Stimulated activated CD4-positive, alpha-beta T cell treated with anti-CD3 and anti-CD28 coated beads, Interleukin-1b, Interleukin-23, amount 100 ng/mL, for 1 hour (primary cell): ENCODE results near the gene ATXN8OS.
"Not testable (repeated sequence)": the region's sequence is repeated elsewhere in the genome, so short reads cannot be mapped to it uniquely, and the experiment has no call there.

ENCODE experiments used
- DNase-seq, 2 donors: peaks; one replicate each; pipeline ENCODE4 v3.0.0-alpha.2; 2020; ENCODE audit warnings: low read depth in 2 of 2

The ATXN8OS gene

DNA sequence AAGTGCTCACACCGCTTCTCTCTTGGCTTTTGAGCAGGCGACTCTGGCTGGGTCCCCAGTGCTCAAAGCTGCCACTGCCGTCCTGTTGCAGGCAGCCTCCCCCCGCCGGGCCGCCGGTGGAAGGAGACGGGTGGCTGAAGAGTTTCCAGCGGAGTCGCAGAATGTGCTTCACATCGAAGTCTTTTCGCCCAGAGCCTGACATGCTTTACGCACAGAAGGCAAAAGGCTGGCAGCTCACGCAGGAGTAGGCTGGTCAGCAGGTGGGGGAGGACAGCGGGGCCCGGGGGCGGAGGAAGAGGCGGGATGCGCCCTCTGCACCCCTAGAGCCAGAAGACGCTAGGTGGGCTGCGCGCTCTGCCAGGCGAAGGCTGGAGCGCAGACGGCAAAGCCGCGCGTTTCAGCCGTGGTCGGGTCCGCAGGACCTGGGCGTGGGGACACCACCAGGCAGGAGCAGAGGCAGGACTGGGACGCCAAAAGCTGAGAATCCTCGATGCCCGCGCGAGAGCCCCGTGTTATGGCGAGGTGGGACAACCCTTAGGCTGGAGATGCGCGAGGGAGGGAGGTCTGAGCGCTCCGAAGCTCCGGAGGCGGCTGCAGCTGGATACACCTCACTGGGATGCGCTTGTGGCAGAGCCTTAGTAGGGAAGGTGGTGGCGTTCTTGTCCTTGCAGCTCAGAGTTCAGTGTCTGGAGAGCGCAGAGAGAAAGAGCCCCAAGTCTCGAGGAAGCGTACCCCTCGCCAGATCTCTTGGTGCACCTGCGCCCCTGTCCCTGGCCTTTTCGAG lies at the start of gene ATXN8OS:
Gene ATXN8OS (plus strand): TSS at position 329 of the 784 bp plus-strand sequence.
- no peak for DNase-seq

DNA sequence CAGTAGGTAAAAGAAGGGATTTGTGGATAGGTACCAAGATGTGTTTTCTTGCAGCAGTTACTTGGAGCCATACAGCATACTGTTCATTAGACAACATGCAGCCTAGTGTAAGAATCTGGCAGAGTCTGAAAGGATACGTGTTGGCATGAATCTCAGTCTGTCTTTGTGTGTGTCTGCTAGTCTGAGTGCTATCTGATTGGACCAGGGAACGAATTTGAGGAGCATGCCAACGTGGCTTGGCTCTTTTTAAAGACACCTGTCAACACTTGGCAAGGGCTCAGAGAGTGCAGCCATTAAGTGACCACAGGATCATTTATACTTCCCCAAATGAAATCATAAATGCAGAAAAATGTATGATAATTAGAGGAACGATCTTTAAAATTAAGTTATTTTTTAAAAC lies 27.6 kb upstream of the ATXN8OS start:
- no peak for DNase-seq

DNA sequence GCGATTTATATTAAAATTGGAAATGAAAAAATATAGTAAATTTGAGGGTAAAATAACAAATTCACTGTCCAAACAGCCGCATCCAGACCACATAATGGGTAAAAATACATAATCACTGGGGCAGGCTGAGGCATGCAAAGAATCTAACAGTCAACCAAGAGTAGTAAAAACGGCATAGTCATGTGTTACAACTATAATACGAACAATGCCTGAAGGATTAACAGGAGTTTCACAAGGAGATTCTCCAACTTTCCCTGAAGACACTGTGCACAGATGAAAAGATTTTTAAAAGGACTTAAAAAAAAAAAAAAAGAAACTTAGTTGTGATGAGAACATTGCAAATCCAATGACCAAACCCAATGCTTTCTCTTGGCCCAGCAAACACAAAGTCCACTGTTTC lies 20.4 kb upstream of the ATXN8OS start:
- DNase-seq, result no peak

DNA sequence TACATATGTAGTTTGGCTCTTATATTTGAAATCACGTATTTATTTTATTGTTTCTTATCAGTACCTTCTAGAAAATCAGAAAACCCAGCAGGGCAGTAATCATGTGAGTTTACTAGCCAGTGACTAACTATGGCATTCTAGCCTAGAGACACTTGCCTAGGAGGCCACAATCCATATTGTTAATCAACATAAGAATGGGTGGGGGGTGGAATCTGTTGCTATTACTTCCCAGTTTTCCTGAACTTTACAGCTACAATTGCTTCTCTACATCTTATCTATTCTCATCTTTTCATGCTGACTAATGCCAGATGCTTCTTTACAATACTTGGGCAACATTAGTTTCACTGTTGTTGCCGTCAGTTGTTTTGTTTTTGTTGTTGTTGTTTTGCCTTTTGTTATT lies 18.7 kb upstream of the ATXN8OS start:
- no peak for DNase-seq

DNA sequence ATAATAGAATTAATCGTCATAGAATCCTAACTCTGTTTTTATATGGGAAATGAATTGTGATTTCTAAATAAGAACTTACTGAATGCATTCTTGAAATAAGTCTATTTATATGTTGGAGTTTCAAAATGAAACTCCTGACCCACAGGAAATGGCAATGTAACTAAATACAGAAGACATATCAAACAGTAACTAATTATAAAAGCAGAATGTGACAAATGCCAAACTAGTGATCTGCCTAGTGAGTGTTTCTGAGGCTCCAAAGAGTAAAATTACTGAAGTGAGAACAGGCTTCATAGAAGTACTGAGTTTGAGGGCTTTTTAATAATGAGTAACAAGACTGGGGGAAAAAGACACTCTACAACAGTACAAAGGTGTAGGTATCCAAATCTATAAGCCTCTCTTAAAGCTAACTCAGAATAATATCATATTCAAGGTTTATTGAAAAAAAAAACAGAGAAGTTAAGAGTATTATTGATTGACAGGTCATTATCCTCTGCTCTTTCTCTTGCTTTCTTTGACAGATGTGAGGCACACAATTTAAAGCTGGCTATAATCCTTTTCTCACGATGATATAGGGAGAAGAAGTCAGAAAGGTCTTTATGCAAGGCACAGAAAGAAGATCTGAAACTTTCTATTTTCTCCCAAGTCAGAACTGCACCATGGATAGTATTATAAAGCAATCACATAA lies 17.4 kb upstream of the ATXN8OS start:
- no peak for DNase-seq

DNA sequence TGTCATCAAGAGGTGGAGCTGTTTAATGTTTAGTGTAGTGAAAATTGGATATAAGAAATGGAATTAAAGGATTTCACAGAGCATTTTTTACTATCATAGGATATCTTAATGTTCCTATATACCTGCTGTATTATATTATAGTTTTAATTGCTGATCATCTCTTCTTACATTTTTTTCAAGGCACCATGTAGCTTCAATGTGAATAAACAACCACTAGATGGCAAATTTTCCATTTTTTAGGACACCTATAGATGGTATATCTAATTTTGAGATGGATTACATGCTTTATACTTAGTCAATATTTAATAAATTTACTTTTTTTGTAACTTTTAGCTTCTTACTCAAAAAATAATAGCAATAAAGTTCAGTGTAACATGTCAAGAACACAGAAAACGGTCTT lies 9.0 kb upstream of the ATXN8OS start:
- DNase-seq, result no peak

DNA sequence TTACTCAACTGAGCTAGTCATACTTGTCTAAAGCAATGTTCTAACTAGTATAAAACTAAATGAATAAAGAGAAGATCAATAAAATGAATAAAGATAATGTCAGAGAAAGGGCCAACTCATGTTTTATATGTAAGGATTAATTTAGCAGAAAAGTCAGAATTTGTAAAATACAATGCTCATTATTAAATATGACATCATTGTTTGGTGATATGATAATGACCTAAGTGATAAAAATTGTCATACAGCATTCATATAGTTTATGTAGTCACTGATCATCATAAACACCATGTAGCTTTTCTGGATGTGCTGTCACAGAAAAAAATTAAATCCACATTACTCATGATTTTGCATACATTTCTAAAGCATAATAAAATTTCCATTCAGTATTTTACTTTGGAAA lies 3.1 kb upstream of the ATXN8OS start:
- DNase-seq, result no peak

DNA sequence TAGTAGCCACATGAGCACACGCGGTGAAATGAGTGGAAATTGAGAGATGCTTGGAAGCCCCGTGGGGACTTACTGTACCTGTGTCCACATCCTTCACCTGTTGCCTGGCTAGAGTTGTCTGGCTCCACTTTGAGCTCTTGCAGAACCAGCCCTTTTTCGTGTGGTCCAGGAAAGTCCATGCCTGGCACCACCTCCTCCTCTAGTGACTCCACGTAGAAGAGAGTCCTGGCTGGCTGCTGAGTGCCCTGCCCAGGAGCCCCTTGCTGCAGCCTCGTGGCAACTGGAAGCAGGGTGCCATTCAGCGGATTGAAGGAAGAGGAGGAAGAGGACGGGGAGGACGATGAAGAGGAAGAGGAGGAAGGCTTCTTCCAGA lies 515 bp upstream of the ATXN8OS start:
- DNase-seq, result no peak

DNA sequence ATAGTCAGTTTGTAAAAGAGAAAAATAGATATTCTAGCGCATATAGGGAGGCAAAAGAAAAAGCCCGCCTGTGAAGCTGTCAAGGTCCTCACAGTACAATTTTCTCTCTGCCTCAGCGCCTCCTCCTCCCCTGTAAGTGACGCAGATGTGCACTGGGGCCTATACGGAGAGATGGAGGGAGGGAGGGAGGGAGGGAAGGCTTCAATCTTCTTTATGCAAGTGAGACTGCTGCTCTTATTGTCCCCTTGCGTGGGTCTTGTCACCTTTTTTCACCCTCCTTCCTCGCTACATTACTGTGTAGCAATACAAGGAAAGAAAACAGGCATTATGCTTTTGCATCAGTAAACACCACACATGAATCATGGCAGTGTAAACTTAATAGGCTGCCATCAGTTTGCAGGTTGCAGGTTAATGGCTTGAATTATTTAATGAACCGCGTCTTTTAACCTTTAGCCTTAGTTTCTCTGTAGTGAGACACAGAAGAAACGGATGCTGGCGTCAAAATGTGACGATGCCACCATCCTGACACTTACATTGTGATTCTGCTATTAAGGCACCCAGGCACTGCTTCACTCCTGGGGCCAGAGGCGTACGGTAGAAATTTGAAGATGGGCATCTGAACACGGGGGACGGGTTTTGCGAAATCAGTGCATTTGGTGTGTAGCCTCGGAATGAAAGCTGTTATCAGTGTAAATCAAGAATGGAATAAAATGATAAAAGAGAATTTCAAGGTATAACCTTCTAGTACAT lies 905 bp downstream of the ATXN8OS start, which contains the start of gene KLHL1:
Gene KLHL1 (minus strand): TSS at position 97 of the 750 bp plus-strand sequence. CDS start 753 bp downstream, outside the sequence.
- DNase-seq, result no peak

DNA sequence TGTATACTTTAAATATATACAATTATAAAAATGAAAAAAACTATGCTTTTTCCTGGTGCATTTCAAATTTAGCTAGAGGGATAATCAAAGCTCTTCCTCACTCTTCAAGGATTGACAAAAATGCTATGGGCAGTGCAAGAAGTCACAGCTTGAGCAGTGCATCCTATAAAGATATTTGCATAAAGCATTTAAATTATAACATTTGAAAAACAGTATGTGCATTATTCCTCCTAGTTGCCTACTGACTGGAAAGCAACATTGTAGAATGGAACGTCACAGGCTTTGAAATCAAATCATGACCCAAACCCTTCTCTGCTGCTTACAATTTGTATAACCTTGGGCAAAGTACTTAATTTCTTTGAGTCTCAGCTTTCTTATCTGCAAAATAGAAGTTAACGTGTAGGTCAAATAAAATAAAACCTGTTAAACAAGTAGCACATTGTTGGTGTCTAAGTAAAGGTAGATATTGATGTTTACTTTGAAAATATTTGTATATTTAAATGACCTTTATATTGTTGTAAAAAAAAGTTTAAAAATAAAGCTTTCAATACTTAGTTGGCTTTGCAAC lies 9.8 kb downstream of the ATXN8OS start:
- DNase-seq, result no peak

DNA sequence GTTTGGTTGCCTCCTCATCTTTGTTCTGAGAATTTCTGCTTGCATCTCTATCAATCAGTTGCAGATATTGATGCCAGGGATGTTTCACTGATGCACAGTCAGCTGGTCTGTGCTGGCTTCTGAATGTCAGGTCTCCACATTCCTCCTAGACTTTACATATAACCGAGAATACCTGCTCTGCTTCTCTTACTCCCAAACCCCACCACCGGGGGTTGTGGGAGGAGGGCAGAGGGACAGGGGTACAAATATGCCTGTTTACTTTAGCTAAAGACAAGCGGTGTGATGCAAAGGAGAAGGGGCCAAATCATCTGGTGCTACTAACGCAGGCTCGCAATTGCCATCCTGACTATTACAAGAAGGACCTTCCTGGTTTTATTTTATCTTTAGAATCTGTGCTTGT lies 18.1 kb downstream of the ATXN8OS start:
- no peak for DNase-seq

DNA sequence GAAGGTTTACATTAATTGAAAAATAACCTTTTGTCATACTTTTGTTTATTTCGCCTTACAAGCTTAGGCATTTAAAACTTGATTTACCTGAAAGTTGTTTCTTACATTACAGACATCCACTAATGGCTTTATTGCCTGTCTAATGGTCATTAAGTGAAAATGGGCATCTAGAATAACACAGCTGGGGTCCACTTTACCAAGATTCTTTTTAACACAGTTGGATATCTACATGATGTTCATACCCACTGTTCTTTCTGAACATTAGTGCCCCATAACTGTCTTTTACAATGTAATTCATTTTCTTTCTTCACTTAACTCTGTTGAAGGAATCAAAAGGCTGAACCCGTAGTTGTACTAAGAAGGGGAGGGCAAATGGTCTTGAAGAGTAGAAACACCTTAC lies 20.5 kb downstream of the ATXN8OS start:
- no peak for DNase-seq

DNA sequence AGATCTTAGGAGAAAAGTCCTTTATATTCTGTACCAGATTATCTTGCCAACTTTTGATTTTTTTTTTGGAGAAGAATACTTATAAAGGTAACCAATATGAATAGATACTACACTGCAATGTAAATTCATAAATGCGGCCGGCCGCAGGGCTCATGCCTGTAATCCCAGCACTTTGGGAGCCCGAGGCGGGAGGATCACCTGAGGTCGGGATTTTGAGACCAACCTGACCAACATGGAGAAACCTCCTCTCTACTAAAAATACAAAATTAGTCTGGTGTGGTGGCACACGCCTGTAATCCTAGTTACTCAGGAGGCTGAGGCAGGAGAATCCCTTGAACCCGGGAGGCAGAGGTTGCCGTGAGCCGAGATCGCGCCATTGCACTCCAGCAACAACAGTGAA lies 35.0 kb downstream of the ATXN8OS start:
- not testable (repeated sequence) for DNase-seq

DNA sequence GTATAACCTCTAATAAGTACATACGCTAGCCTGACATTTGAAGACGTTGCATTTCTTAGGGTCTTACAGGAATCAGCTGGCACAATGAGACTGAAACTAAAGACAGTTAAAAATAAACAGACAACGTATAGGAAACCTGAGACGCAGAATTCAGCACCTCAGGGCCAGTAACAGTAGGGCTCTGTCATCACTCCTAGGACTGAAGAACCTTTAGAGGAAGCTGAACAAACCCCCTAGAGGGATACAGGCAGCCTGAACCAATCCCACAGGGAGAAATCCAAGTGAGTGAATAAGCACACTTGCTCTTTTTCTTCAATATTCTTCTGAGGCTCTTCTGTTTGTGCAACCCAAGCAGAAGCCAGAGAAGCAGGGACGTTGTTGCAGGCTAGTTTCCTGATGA lies 54.5 kb downstream of the ATXN8OS start:
- DNase-seq, result no peak

DNA sequence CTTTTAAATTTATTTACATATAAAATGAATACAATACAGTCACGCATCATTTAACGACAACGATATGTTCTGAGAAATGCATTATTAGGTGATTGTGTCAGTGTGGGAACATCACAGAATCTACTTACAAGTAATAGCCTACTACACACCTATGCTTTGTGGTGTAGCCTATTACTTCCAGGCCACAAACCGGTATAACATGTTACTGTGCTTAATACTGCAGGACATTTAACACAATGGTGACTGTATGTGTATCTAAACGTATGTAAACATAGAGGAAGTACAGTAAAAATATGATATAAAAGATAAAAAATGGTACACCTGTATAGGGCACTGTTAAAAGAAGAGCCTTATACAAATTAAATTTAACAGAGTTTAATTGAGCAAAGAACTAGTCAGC lies 63.1 kb downstream of the ATXN8OS start:
- DNase-seq, result no peak

DNA sequence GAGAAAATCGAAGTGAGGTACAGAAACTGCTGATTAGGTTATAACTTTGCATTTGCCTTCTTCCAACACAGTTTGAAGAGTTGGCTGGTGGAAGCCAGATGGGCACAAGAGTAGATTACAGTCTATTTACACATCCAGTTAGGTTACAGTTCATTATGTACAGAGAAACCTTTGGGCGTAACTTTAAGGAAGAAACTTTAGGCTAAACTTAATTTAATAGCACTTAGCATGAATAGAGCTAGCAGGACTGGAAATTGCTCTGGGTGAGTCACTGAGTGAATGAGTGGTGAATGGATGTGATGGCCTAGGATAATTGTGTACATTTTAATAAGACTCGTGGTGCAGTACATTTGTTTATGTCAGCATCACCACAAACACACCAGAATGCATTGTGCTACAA lies 63.5 kb downstream of the ATXN8OS start:
- no peak for DNase-seq

DNA sequence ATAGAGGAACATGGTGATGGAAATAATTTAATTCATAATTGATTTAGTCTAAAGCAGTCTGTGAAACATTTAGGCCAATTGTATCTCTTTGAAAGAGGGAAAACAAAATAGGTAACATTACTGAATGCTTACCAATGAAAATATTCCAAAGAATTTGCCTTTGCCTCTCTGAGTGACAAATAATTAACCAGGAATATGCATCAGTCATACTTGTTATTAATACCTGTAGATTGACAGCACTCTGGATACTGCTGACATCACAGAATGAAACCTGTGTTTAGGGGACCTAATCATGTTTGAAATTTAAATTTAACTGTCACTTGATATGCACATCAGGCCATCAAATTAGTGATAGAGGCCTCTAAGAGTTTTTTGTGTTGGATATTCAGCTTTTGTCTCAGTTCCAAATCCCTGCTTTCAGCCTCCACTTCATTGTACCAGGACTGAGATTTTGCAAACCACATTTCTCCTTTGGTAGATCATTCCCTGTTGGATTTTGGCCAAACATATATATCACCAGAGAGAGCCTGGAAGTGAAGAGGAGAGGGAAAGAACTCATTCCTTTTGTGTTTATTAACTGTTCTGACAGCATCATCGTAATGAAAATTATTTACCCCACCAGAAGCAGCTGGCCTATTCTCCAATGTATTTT lies 65.4 kb downstream of the ATXN8OS start:
- DNase-seq, result no peak

DNA sequence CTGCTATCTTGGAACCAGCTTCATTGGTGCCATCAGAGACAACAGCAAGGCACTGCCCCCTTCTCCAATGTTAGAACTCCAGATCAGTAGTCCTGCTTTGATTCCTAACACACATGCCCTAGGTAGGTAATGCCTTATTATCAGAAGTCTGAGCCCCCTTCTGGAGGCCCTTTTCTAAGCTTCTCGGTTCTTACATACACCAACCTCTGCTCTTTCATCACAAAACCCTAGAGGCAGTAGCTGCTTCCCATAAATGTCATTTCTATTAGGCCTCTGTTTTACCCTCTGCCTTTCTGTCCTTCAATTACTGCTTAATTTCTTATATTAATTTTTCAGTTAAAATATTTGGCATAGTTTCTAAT lies 66.0 kb downstream of the ATXN8OS start:
- no peak for DNase-seq

DNA sequence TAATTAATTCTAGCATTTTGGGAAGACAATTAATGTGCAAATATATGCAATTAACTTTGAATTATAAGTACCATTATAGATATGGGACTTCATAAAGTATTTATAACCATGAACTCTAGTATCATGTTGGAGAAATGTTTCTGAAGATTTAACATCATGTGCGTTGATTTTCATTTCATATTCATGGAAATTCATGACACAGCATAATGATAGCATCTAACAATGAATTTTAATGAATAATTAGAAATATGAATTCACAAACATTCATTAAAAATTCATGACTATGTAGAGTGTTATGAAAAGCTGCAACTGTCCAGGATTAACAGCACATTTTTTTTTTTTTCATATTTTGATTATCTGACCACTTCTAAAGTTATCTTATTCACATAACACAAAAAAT lies 70.7 kb downstream of the ATXN8OS start:
- no peak for DNase-seq
